ENCODE results near the gene RIMBP2.

RIMBP2 gene

DNA sequence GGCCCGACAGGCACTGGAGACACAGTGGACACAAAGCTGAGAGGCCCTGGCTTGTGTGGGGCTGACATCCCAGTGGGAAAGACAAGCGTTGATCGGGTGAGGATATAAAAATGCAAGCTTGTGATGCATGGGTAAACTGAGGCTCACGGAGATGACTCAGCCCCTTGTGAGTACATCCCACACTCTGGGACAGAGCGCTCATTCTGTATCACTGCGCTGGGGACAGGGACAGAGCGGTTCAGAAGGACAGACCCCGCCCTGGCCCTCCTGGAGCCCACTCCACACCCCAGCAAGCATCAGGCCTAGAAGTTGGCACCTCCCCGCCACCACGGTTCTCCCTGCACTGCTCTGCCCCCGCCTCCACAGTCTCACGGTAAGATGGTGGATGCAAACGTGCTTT is 222.1 kb downstream of the RIMBP2 start:
- Histone ChIP-seq H3K27ac (ENCODE audit: low read depth, low read length, severe bottlenecking) (no peak overlapping the region), H3K4me3 (ENCODE audit: extremely low read depth, insufficient read depth, low read length, poor library complexity, severe bottlenecking) (no peak overlapping the region), H3K4me1 (ENCODE audit: control insufficient read depth, insufficient read depth, low read length, poor library complexity, severe bottlenecking) (no peaks in the 10 kb centered on the region), H3K9me3 (ENCODE audit: control insufficient read depth, low read length) (no peaks in the 10 kb centered on the region), H3K36me3 (ENCODE audit: control insufficient read depth, insufficient read depth, low read length) (no peaks in the 10 kb centered on the region)
- WGBS, 2 experiments (ENCODE audit: insufficient coverage in 2 of 2) = 89% methylated on average over 11 to 13 of the region's 13 CpGs

DNA sequence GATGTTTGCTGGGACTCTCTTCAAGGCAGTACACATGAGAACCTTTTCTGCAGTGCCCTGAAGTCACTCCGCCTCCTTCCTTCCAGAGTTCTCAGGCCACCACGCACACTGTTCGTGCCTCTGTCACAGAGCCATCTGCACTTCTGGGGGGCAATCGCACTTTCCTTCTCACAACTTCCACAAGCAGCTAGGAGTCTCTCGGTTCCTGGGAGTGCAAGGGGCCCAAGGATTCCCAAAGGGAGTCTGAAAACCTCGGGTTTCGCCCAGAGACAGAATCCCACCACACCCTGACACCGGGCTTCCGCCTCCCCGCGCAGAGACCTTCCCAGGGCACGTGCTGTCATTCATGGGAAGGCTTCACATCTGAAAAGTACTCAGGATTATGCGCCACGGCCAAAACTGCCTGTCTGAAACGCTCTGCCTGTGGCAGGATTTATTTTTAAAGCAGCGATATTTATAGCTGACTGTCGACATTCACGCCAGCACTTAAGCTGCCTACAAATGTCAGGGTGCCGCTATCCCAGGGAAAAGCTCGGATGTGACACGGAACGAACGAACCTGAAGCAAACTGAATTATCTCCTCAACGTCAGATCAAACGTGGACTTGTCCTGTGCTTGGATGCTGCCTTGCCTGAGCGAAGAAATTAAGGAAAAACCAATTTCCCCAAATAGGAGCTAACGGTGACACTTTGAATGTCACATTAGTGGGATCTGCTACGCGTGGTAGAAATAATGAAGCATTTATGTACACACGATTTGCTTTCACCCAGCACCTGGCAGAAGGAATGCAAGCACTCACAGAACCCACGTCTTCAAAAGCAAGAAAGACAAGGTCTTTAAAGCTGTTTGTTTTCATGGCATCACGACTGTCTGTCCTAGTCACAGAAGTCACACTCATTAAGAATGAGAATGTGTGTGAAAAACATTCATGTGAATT is 224.4 kb downstream of the RIMBP2 start:
- H3K36me3 ChIP-seq (ENCODE audit: control insufficient read depth, insufficient read depth, low read length) = no peaks in the 10 kb centered on the region
- no peak overlapping the region for H3K4me3 ChIP-seq (ENCODE audit: extremely low read depth, insufficient read depth, low read length, poor library complexity, severe bottlenecking)
- 87 to 88% methylated on average over 30 to 31 of the region's 32 CpGs for WGBS, 2 experiments (ENCODE audit: insufficient coverage in 2 of 2)
- H3K27ac ChIP-seq (ENCODE audit: low read depth, low read length, severe bottlenecking) = no peak overlapping the region
- no peaks in the 10 kb centered on the region for H3K9me3 ChIP-seq (ENCODE audit: control insufficient read depth, low read length)
- H3K4me1 ChIP-seq (ENCODE audit: control insufficient read depth, insufficient read depth, low read length, poor library complexity, severe bottlenecking) = no peaks in the 10 kb centered on the region

DNA sequence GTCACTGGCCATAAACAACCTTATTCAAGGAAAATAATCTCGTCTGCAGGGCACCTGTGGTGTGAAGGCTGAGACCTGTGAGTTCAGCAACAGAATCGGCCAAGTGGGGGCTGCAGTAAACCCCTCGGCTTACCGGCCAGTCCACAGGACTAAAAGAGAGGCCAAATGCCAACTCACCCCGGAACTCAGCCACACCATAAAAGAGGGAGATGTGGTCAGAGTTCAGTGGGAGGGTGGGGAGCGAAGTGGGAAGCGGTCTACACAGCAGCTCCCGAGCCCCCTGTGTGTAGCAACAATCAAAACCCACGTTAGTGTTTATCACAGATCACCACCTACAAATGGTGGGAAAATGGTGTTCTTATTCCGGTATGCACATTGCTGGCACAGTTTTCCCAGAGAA is 225.4 kb downstream of the RIMBP2 start:
- Histone ChIP-seq H3K4me1 (ENCODE audit: control insufficient read depth, insufficient read depth, low read length, poor library complexity, severe bottlenecking) (no peaks in the 10 kb centered on the region), H3K4me3 (ENCODE audit: extremely low read depth, insufficient read depth, low read length, poor library complexity, severe bottlenecking) (no peak overlapping the region), H3K27ac (ENCODE audit: low read depth, low read length, severe bottlenecking) (no peak overlapping the region), H3K9me3 (ENCODE audit: control insufficient read depth, low read length) (no peaks in the 10 kb centered on the region), H3K36me3 (ENCODE audit: control insufficient read depth, insufficient read depth, low read length) (no peaks in the 10 kb centered on the region)
- 87 to 93% methylated on average over 3 of the region's 10 CpGs for WGBS, 2 experiments (ENCODE audit: insufficient coverage in 2 of 2)

DNA sequence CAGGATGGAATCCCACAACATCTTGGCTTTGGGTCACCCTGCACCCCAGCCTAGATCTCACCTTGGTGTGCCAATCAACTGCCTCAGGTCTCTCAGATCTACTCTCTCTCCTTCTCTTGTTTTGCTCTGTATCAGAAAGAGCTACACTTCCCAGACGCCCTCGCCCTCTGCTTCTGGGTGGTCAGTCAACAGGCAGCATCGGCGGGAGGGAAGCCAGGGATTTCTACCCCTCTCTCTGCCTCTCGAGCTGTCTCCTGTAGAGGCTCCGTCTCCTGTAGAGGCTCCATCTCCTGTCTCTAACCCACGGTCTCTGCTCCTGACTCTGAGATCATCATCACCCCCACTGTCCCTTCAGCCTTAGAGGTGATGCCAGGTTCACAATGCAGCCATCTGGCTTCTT is 226.8 kb downstream of the RIMBP2 start:
- Histone ChIP-seq H3K4me3 (ENCODE audit: extremely low read depth, insufficient read depth, low read length, poor library complexity, severe bottlenecking) (no peak overlapping the region), H3K36me3 (ENCODE audit: control insufficient read depth, insufficient read depth, low read length) (no peaks in the 10 kb centered on the region), H3K27ac (ENCODE audit: low read depth, low read length, severe bottlenecking) (no peak overlapping the region), H3K9me3 (ENCODE audit: control insufficient read depth, low read length) (no peaks in the 10 kb centered on the region), H3K4me1 (ENCODE audit: control insufficient read depth, insufficient read depth, low read length, poor library complexity, severe bottlenecking) (no peaks in the 10 kb centered on the region)
- WGBS, 2 experiments (ENCODE audit: insufficient coverage in 2 of 2) = 91 to 92% methylated on average over 7 of the region's 7 CpGs

DNA sequence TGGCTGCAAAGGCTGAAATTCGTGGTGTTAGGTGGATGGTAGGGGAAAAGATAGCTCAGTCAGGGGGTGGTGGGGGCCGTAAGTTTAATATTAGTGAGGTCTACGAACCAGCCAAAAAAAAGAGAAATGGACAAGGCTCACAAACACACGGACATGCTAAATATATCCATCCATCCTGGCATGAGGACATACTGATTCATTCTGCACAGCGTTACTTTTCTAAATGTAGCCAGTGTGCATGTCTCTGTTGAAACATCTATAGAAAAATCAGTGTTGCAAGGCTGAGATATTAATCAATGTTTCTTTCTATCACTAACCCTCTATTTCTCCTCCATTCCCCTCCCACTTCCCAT is 227.8 kb downstream of the RIMBP2 start:
- H3K27ac ChIP-seq (ENCODE audit: low read depth, low read length, severe bottlenecking) = no peak overlapping the region
- no peaks in the 10 kb centered on the region for H3K36me3 ChIP-seq (ENCODE audit: control insufficient read depth, insufficient read depth, low read length)
- H3K9me3 ChIP-seq (ENCODE audit: control insufficient read depth, low read length) = no peaks in the 10 kb centered on the region
- H3K4me1 ChIP-seq (ENCODE audit: control insufficient read depth, insufficient read depth, low read length, poor library complexity, severe bottlenecking) = no peaks in the 10 kb centered on the region
- no peak overlapping the region for H3K4me3 ChIP-seq (ENCODE audit: extremely low read depth, insufficient read depth, low read length, poor library complexity, severe bottlenecking)
- WGBS, 2 experiments (ENCODE audit: insufficient coverage in 2 of 2) = 78 to 86% methylated on average over 2 to 3 of the region's 5 CpGs

DNA sequence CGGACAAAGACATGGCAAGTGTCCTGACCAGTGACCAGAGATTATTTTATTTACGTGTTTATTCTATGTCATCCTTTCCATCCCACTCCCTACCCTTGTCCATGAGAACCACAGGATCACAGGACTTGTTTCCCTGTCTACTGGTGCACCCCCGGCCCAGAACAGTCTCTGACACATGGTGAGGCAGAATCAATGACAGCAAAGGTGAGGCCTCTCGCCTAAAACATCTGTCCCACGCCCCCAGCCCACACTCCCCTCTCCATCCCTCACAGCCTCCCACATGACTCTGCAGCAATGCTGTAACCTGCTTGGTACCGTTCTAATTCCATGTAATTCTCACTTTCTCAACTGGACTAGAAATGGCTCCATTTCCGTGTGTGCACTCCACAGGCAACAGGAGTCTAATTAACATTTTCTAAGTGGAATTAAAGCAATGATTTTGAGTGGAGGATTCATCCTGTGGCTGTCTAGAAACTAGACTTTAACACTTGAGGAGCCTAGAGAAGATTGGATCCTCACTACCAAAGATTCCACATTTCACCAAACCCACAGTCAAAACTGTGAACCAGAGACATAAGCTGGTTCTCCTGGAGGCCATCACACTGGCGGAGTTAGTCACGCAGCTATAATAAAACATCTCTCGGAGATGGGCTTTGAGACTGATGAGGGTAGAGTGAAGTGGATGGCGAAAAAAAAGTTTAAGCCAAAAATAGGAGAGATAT is 228.3 kb downstream of the RIMBP2 start:
- no peak overlapping the region for H3K27ac ChIP-seq (ENCODE audit: low read depth, low read length, severe bottlenecking)
- H3K9me3 ChIP-seq (ENCODE audit: control insufficient read depth, low read length) = no peaks in the 10 kb centered on the region
- H3K4me1 ChIP-seq (ENCODE audit: control insufficient read depth, insufficient read depth, low read length, poor library complexity, severe bottlenecking) = no peaks in the 10 kb centered on the region
- WGBS, 2 experiments (ENCODE audit: insufficient coverage in 2 of 2) = 89 to 96% methylated on average over 8 to 10 of the region's 11 CpGs
- H3K36me3 ChIP-seq (ENCODE audit: control insufficient read depth, insufficient read depth, low read length) = no peaks in the 10 kb centered on the region
- no peak overlapping the region for H3K4me3 ChIP-seq (ENCODE audit: extremely low read depth, insufficient read depth, low read length, poor library complexity, severe bottlenecking)

DNA sequence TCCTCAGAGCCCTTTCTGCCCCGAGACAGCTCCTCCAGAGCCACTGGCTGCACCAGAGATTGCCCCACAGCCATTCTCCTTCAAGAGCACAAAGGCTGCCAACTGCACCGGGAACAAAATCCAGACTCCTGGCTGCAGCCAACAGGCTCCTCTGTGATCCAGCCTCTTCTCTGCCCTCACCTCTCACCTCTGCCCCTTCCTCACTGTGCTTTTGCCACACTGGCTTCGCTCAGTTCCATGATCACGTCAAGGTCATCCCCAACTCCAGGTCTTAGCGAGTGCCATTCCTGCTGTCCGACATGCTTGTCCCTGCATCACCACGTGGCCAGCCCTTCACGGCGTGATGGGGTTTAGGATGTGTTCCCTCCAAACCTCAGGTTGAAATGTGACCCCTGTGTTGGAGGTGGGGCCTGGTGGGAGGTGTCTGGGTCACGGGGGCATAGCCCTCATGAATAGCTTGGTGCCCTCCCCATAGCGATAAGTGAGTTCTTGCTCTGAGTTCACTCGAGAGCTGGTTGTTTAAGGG is 229.1 kb downstream of the RIMBP2 start:
- 87 to 88% methylated on average over 8 to 10 of the region's 12 CpGs for WGBS, 2 experiments (ENCODE audit: insufficient coverage in 2 of 2)
- no peaks in the 10 kb centered on the region for H3K36me3 ChIP-seq (ENCODE audit: control insufficient read depth, insufficient read depth, low read length)
- H3K27ac ChIP-seq (ENCODE audit: low read depth, low read length, severe bottlenecking) = no peak overlapping the region
- no peak overlapping the region for H3K4me3 ChIP-seq (ENCODE audit: extremely low read depth, insufficient read depth, low read length, poor library complexity, severe bottlenecking)
- H3K4me1 ChIP-seq (ENCODE audit: control insufficient read depth, insufficient read depth, low read length, poor library complexity, severe bottlenecking) = no peaks in the 10 kb centered on the region
- H3K9me3 ChIP-seq (ENCODE audit: control insufficient read depth, low read length) = no peaks in the 10 kb centered on the region

DNA sequence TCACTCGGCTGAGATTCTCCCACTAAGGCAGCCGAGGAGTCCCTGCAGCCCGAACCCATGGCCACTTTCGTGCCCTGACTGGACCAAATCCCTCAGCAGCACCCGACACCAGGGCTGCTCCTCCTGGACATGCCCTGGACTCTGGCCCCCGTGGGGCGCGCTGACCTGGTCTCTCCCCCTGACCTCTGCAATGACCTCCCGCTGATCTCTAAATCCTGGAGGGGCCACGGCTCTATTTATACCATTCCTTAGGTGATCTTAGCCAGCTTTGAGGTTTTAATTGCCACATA is 230.0 kb downstream of the RIMBP2 start:
- H3K27ac ChIP-seq (ENCODE audit: low read depth, low read length, severe bottlenecking) = no peak overlapping the region
- 88 to 89% methylated on average over 8 to 10 of the region's 10 CpGs for WGBS, 2 experiments (ENCODE audit: insufficient coverage in 2 of 2)
- H3K9me3 ChIP-seq (ENCODE audit: control insufficient read depth, low read length) = no peaks in the 10 kb centered on the region
- no peaks in the 10 kb centered on the region for H3K4me1 ChIP-seq (ENCODE audit: control insufficient read depth, insufficient read depth, low read length, poor library complexity, severe bottlenecking)
- no peak overlapping the region for H3K4me3 ChIP-seq (ENCODE audit: extremely low read depth, insufficient read depth, low read length, poor library complexity, severe bottlenecking)
- H3K36me3 ChIP-seq (ENCODE audit: control insufficient read depth, insufficient read depth, low read length) = no peaks in the 10 kb centered on the region

DNA sequence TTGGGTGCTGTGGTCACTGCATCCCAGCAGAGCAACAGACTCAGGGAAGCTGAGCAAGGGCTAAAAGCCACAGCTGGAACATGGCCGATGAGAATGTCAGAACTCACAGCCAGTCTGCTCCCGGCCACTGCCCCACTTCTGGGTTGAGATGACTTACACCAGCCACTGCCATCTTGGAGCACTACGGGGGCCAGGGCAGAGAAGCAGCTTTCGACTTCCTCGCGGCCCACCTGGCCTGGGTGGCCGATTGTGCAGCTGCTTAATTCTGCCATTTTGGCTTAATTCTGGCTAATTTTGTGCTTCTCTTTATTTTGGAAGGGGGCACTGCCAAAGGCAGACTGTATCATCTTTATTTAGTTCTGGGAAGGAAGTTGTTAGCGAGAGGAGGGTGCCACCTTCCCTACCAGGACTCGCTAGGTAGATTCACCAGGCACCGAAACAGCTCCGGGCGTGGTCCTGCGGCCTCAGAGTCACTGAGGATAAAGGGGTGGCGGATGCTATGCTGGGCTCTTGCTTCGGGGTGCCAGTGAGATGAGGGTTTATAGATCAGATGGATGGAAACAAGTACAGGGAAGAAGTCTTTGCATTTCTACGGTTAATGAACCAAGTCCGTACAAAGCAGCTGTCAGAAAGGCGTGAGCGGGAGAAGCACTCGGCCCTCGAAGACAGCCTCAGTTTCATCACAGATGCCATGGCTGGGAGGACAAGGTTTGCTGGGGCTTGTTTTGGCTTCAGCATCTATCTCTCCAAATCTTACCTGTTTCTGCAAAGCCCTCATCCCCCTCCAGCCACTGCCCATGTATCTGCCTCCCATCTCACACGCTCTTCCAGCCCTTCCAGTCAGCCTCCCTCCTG is 230.6 kb downstream of the RIMBP2 start:
- Histone ChIP-seq H3K36me3 (ENCODE audit: control insufficient read depth, insufficient read depth, low read length) (no peaks in the 10 kb centered on the region), H3K27ac (ENCODE audit: low read depth, low read length, severe bottlenecking) (no peak overlapping the region), H3K9me3 (ENCODE audit: control insufficient read depth, low read length) (no peaks in the 10 kb centered on the region), H3K4me3 (ENCODE audit: extremely low read depth, insufficient read depth, low read length, poor library complexity, severe bottlenecking) (no peak overlapping the region), H3K4me1 (ENCODE audit: control insufficient read depth, insufficient read depth, low read length, poor library complexity, severe bottlenecking) (no peaks in the 10 kb centered on the region)
- WGBS, 2 experiments (ENCODE audit: insufficient coverage in 2 of 2) = 90 to 93% methylated on average over 18 to 21 of the region's 22 CpGs

DNA sequence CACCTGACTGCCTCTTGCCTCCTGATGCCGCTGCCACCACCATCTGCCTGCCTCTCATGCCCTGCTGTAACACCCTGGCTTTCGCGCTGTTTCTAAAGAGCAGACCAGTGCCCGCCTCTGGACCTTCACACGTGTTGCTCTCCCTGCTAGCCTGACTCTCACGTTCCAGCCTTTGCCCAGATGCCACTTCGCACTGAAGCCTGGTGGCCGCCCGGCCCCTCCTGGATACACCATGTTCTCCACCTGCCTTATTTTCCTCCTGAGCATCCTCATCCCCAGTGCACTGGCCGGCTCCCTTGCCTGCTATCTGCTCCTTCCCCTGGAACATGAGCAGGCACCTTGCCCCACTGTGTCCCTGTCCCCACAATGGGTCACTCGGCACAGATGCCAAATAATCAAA is 231.9 kb downstream of the RIMBP2 start:
- no peaks in the 10 kb centered on the region for H3K36me3 ChIP-seq (ENCODE audit: control insufficient read depth, insufficient read depth, low read length)
- H3K9me3 ChIP-seq (ENCODE audit: control insufficient read depth, low read length) = no peaks in the 10 kb centered on the region
- H3K27ac ChIP-seq (ENCODE audit: low read depth, low read length, severe bottlenecking) = no peak overlapping the region
- H3K4me1 ChIP-seq (ENCODE audit: control insufficient read depth, insufficient read depth, low read length, poor library complexity, severe bottlenecking) = no peaks in the 10 kb centered on the region
- H3K4me3 ChIP-seq (ENCODE audit: extremely low read depth, insufficient read depth, low read length, poor library complexity, severe bottlenecking) = no peak overlapping the region
- WGBS, 2 experiments (ENCODE audit: insufficient coverage in 2 of 2) = 90 to 93% methylated on average over 11 of the region's 11 CpGs
